GDM1 (cell line): ENCODE results near the gene PHF24.
"Not testable (repeated sequence)": the region's sequence is repeated elsewhere in the genome, so short reads cannot be mapped to it uniquely, and the experiment has no call there.

Experiments
- DNase-seq: peaks from one replicate; lab custom pipeline; 2025; lab: John Stamatoyannopoulos, UW

PHF24 gene

GRCh38 chr9:34957492-34958410 lies at the start of gene PHF24:
PHF24 (plus strand) TSS chr9:34958285; CDS start chr9:34971299, 13,014 bp downstream.
- DNase-seq = no peak

- DNase-seq = no peak
Measured at GRCh38 chr9:34927061-34927460, 31.0 kb upstream of the PHF24 start.

- no peak for DNase-seq
Measured at GRCh38 chr9:34928921-34929320, 29.2 kb upstream of the PHF24 start.

- no peak for DNase-seq
Measured at GRCh38 chr9:34929506-34930102, 28.5 kb upstream of the PHF24 start.

- not testable (repeated sequence) for DNase-seq
Measured at GRCh38 chr9:34939989-34940388, 18.1 kb upstream of the PHF24 start.

GRCh38 chr9:34948451-34948850 lies 9.6 kb upstream of the PHF24 start:
- no peak for DNase-seq

- DNase-seq = no peak
Measured at GRCh38 chr9:34954225-34954624, 3.9 kb upstream of the PHF24 start.

- DNase-seq = not testable (repeated sequence)
Measured at GRCh38 chr9:34956066-34956465, 2.0 kb upstream of the PHF24 start.

- no peak for DNase-seq
Measured at GRCh38 chr9:34956648-34957047, 1.4 kb upstream of the PHF24 start.

- DNase-seq = no peak
Measured at GRCh38 chr9:34958411-34958982, 412 bp downstream of the PHF24 start.

GRCh38 chr9:34959461-34959860 lies 1.4 kb downstream of the PHF24 start:
- no peak for DNase-seq

- no peak for DNase-seq
Measured at GRCh38 chr9:34961574-34962490, 3.7 kb downstream of the PHF24 start.

GRCh38 chr9:34962546-34962945 lies 4.5 kb downstream of the PHF24 start:
- no peak for DNase-seq

- DNase-seq = no peak
Measured at GRCh38 chr9:34963552-34963951, 5.5 kb downstream of the PHF24 start.

GRCh38 chr9:34964458-34964857 lies 6.4 kb downstream of the PHF24 start:
- no peak for DNase-seq

- no peak for DNase-seq
Measured at GRCh38 chr9:34971146-34971811, 13.2 kb downstream of the PHF24 start.

- DNase-seq = no peak
Measured at GRCh38 chr9:34974664-34975063, 16.6 kb downstream of the PHF24 start.

- DNase-seq = no peak
Measured at GRCh38 chr9:34976441-34976840, 18.4 kb downstream of the PHF24 start.

GRCh38 chr9:34976992-34977391 lies 18.9 kb downstream of the PHF24 start:
- no peak for DNase-seq

- no peak for DNase-seq
Measured at GRCh38 chr9:34980181-34980761, 22.2 kb downstream of the PHF24 start.

- no peak for DNase-seq
Measured at GRCh38 chr9:34982361-34982760, 24.3 kb downstream of the PHF24 start.
